Measurements from ENCODE around the gene MED12L. TPM values are rescaled to one million over a fixed set of nuclear protein-coding genes. Genes with fewer than 3 reads are reported as not detected.

Gene MED12L
- total and polyA plus RNA-seq, 7 donors, result 0.01 to 2.6 (median 0.17) TPM

DNA sequence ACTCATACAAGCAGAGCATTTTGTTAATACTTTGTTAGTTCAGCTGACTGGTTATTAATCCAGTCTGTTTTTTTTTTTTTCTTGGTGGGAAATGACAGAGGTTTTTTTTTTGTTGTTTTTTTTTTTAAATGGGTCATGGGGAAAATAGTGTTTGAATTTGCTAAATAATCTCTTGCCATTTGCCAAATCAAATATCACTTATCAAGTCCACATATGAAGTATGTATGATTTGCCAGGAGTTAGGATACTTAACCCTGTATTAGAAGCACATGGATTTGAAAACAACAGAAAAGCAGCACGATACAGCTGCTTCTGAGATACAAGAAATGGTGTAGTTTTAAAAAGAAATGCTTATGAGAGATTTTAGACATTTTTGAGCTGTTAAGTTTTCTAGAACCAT lies 171.3 kb downstream of the MED12L start:
- TF ChIP-seq CTCF (IDR thresholded peaks at IDR 0.05), result no peak
- intact Hi-C loops (cut with DNase I), result no loop called here
- no peak for ATAC-seq
- Histone ChIP-seq H3K4me3 (no peak overlapping the region), H3K36me3 (ENCODE audit: insufficient read depth in 1 of 2, low read depth in 1 of 2) (no peaks in the 10 kb centered on the region), H3K27me3 (ENCODE audit: insufficient read depth in 3 of 3, low read length in 2 of 3) (no peaks in the 10 kb centered on the region), H3K4me1 (no peaks in the 10 kb centered on the region), H3K27ac (no peak overlapping the region), H3K9me3 (no peaks in the 10 kb centered on the region)
- no peak for DNase-seq
- WGBS, 3 donors, result 64 to 72% (median 68%) methylated on average over 1 of the region's 1 CpG

DNA sequence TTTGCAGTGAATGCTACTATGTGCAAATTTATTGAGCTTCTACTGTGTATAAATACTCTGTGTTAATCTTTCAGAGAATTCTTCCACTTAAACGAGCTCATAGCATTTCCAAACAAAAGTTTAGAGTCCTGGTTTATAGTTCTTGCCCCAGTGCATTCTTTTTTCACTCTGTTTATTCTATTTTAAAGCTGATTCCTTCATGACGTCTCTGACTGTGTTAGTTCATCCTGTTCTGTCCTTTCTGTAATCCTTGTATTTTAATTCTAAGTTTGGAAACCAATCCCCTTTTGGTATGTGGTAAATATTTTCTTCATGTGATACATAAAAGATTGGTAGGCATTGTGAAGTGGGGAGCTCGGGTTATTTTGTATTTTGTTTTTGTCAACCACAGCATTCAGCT lies 174.2 kb downstream of the MED12L start:
- no peak for ATAC-seq

DNA sequence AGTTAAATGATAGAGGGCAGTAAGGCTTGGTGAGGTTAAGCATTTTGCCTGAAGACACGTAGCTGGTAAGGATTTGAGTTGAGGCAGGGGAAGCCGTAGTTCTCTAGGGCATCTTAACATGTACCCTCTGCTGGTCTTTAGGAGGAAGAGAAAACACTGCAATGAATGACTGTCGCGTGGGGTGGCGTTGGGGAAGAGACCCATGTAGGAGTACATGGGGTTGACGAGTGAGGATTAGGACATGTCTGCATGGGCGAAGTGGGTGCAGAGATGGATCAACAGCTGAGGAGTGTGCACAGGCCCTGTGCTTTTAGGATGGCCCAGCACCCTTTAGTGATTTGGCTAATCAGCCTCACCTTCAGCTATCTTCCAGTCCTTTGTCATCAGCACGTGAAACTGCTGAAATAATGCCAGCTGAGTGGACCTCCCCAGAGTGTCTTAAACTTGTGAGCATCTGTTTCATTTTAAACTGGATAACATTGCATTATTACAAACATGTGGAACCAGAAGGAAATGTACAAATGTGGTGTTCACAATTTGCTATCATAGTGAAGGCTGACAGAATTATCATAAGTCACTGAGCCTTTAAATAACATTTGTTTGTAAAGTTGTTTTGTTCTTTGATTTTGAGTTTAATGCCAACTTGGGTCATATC lies 177.5 kb downstream of the MED12L start:
- intact Hi-C loops (cut with DNase I), result no loop called here
- H3K4me1 ChIP-seq, result no peaks in the 10 kb centered on the region
- no peaks in the 10 kb centered on the region for H3K9me3 ChIP-seq
- no peak for ATAC-seq
- no peaks in the 10 kb centered on the region for H3K27me3 ChIP-seq (ENCODE audit: insufficient read depth in 3 of 3, low read length in 2 of 3)
- H3K27ac ChIP-seq, result no peak overlapping the region
- H3K36me3 ChIP-seq (ENCODE audit: insufficient read depth in 1 of 2, low read depth in 1 of 2), result no peaks in the 10 kb centered on the region
- no peak overlapping the region for H3K4me3 ChIP-seq
- TF ChIP-seq CTCF (IDR thresholded peaks at IDR 0.05), result no peak
- DNase-seq, result no peak
- WGBS, 3 donors, result 72 to 79% (median 78%) methylated on average over 8 of the region's 8 CpGs

More for the DNA sequence above, 174.2 kb downstream of the MED12L start:
- no peaks in the 10 kb centered on the region for H3K36me3 ChIP-seq (ENCODE audit: insufficient read depth in 1 of 2, low read depth in 1 of 2)
- H3K27me3 ChIP-seq (ENCODE audit: insufficient read depth in 3 of 3, low read length in 2 of 3), result no peaks in the 10 kb centered on the region
- no peaks in the 10 kb centered on the region for H3K4me1 ChIP-seq
- TF ChIP-seq CTCF (IDR thresholded peaks at IDR 0.05), result no peak
- DNase-seq, result no peak
- H3K9me3 ChIP-seq, result no peaks in the 10 kb centered on the region
- no peak overlapping the region for H3K4me3 ChIP-seq
- 58 to 73% (median 63%) methylated on average over 3 of the region's 3 CpGs for WGBS, 3 donors
- no peak overlapping the region for H3K27ac ChIP-seq
- intact Hi-C loops (cut with DNase I), result no loop called here

GRCh38 chr3:151264605-151265004 lies 179.1 kb downstream of the MED12L start:
- H3K27ac ChIP-seq, result no peak overlapping the region
- H3K27me3 ChIP-seq (ENCODE audit: insufficient read depth in 3 of 3, low read length in 2 of 3), result no peaks in the 10 kb centered on the region
- no peak overlapping the region for H3K4me3 ChIP-seq
- ATAC-seq (no peak), DNase-seq (no peak)
- intact Hi-C loops (cut with DNase I), result no loop called here
- WGBS, 3 donors, result 83 to 95% (median 89%) methylated on average over 1 of the region's 1 CpG
- TF ChIP-seq CTCF (IDR thresholded peaks at IDR 0.05), result no peak
- H3K36me3 ChIP-seq (ENCODE audit: insufficient read depth in 1 of 2, low read depth in 1 of 2), result no peaks in the 10 kb centered on the region
- H3K9me3 ChIP-seq, result no peaks in the 10 kb centered on the region
- H3K4me1 ChIP-seq, result no peaks in the 10 kb centered on the region

DNA sequence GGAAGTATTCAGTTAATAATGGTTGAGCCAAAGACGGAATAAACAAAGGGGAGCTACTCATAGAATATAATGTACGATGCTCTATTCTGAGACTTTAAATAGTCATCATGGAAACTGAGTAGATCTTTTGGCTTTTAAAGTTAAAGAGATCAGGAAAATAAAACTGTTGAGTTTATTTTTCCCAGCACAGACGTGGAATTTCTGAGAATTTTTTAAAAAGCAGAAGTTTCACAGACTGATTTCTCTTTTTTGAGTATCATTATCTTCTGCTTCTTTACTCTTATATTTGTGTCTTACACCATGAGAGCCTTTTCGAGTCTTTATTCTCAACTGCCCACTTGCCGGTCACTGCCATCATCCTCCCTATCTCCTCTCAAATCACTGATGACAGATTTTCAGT lies 179.7 kb downstream of the MED12L start:
- intact Hi-C loops (cut with DNase I), result no loop called here
- no peak for TF ChIP-seq CTCF (IDR thresholded peaks at IDR 0.05)
- Histone ChIP-seq H3K36me3 (ENCODE audit: insufficient read depth in 1 of 2, low read depth in 1 of 2) (no peaks in the 10 kb centered on the region), H3K27ac (no peak overlapping the region), H3K27me3 (ENCODE audit: insufficient read depth in 3 of 3, low read length in 2 of 3) (no peaks in the 10 kb centered on the region), H3K9me3 (no peaks in the 10 kb centered on the region), H3K4me3 (no peak overlapping the region), H3K4me1 (no peaks in the 10 kb centered on the region)
- WGBS, 3 donors, result 86 to 93% (median 91%) methylated on average over 5 of the region's 5 CpGs
- DNase-seq, result no peak
- no peak for ATAC-seq
